OCI-LY1 (cell line): Measurements from ENCODE around the gene ATP2B2.

Experiments
- H2AFZ ChIP-seq: fragments of 200-600 bp; sonication (generic), shearing (Covaris generic); 2 replicates; pipeline ENCODE4 v1.6.0; 2014; ENCODE audit warnings: antibody characterized with exemption, mild to moderate bottlenecking, low read length
- H3F3A ChIP-seq: fragments of 200-600 bp; sonication (generic), shearing (Covaris generic); 2 replicates; pipeline ENCODE4 v1.6.0; 2014; ENCODE audit warnings: mild to moderate bottlenecking, antibody characterized with exemption, low read length, moderate library complexity; ENCODE audit not compliant: insufficient read depth
- H3K27ac ChIP-seq: fragments of 200-600 bp; sonication (generic); 2 replicates; pipeline ENCODE4 v1.5.1; 2014; ENCODE audit warnings: low read length, mixed run types, mild to moderate bottlenecking, low read depth; ENCODE audit not compliant: poor library complexity, severe bottlenecking
- H3K27me3 ChIP-seq: fragments of 200-600 bp; sonication (generic); 2 replicates; pipeline ENCODE4 v1.6.0; 2014; ENCODE audit warnings: antibody characterized with exemption, mild to moderate bottlenecking, low read length, moderate library complexity; ENCODE audit not compliant: insufficient read depth
- H3K36me3 ChIP-seq: fragments of 200-600 bp; sonication (generic); 2 replicates; pipeline ENCODE4 v1.6.1; 2014; ENCODE audit warnings: mild to moderate bottlenecking, antibody characterized with exemption, low read length, moderate library complexity, mixed read lengths; ENCODE audit not compliant: insufficient read depth
- H3K4me1 ChIP-seq: fragments of 200-600 bp; sonication (generic); 2 replicates; pipeline ENCODE4 v1.5.1; 2014; ENCODE audit warnings: mild to moderate bottlenecking, low read length, moderate library complexity; ENCODE audit not compliant: insufficient read depth, severe bottlenecking
- H3K4me2 ChIP-seq: fragments of 200-600 bp; sonication (generic), shearing (Covaris generic); 2 replicates; pipeline ENCODE4 v1.6.1; 2014; ENCODE audit warnings: low read length
- H3K4me3 ChIP-seq: fragments of 200-600 bp; sonication (generic); 2 replicates; pipeline ENCODE4 v1.5.1; 2014; ENCODE audit warnings: low read length, low read depth, mild to moderate bottlenecking, mixed read lengths; ENCODE audit not compliant: poor library complexity, severe bottlenecking
- H3K79me2 ChIP-seq: fragments of 200-600 bp; shearing (Covaris generic); 2 replicates; pipeline ENCODE4 v1.6.1; 2016; ENCODE audit warnings: mixed run types, low read length, mixed read lengths; ENCODE audit not compliant: insufficient read depth
- H3K9ac ChIP-seq: fragments of 200-600 bp; sonication (generic), shearing (Covaris generic); 2 replicates; pipeline ENCODE4 v1.6.1; 2014; ENCODE audit warnings: mild to moderate bottlenecking, low read length, mixed read lengths
- H3K9me2 ChIP-seq: fragments of 200-600 bp; sonication (generic), shearing (Covaris generic); 2 replicates; pipeline ENCODE4 v1.6.1; 2014; ENCODE audit warnings: low read depth, mild to moderate bottlenecking, low read length, mixed read lengths
- H3K9me3 ChIP-seq: fragments of 200-600 bp; shearing (Covaris generic); 2 replicates; pipeline ENCODE4 v1.6.1; 2014; ENCODE audit warnings: low read length, mixed read lengths
- H4K20me1 ChIP-seq: fragments of 200-600 bp; sonication (generic), shearing (Covaris generic); 2 replicates; pipeline ENCODE4 v1.6.0; 2016; ENCODE audit warnings: mild to moderate bottlenecking, low read length; ENCODE audit not compliant: insufficient read depth
- EZH2 ChIP-seq: fragments of 200-600 bp; sonication (generic), shearing (Covaris generic); IDR thresholded peaks from 2 replicates; pipeline ENCODE4 v1.8.0; 2017; ENCODE audit warnings: borderline replicate concordance, mixed run types, mild to moderate bottlenecking, antibody characterized with exemption, low read length, moderate library complexity, mixed read lengths
- TF ChIP-seq, protein P1 (sequence below): fragments of 200-600 bp; sonication (generic), shearing (Covaris generic); IDR thresholded peaks from 2 replicates; pipeline ENCODE4 v1.5.1; 2017; ENCODE audit warnings: mild to moderate bottlenecking, antibody characterized with exemption, low read length, moderate library complexity, mixed read lengths

The ATP2B2 gene

DNA sequence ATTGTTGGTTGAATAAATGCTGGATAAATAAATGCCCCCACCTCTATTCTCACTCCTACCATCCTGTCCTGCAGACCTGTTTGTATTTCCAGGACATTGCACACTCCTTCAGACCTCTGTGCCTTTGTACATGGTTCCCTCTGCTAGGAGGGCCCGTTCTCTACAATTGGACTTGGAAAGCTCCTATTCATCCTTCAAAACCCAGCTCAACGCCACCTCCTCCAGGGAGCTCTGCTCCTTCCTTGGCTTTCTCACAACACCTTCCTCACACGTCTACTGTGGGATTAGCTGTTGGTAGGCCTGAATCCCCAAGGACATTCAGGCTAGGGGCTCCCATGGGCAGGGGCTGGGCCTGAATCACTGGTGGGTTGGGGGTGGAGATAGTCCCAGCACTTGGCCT, 105.8 kb downstream of the ATP2B2 start:
- TF ChIP-seq, protein P1, sequence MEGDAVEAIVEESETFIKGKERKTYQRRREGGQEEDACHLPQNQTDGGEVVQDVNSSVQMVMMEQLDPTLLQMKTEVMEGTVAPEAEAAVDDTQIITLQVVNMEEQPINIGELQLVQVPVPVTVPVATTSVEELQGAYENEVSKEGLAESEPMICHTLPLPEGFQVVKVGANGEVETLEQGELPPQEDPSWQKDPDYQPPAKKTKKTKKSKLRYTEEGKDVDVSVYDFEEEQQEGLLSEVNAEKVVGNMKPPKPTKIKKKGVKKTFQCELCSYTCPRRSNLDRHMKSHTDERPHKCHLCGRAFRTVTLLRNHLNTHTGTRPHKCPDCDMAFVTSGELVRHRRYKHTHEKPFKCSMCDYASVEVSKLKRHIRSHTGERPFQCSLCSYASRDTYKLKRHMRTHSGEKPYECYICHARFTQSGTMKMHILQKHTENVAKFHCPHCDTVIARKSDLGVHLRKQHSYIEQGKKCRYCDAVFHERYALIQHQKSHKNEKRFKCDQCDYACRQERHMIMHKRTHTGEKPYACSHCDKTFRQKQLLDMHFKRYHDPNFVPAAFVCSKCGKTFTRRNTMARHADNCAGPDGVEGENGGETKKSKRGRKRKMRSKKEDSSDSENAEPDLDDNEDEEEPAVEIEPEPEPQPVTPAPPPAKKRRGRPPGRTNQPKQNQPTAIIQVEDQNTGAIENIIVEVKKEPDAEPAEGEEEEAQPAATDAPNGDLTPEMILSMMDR = no peak
- TF ChIP-seq EZH2 = no peak
- no peaks in the 10 kb centered on the region for H4K20me1 ChIP-seq
- no peaks in the 10 kb centered on the region for H3K27me3 ChIP-seq
- H3K4me3 ChIP-seq = no peak overlapping the region
- 0 out of 2 replicates have a peak, but pooled peaks cover 2% of the 10 kb centered on the region for H3F3A ChIP-seq
- H3K36me3 ChIP-seq = no peaks in the 10 kb centered on the region
- no peak overlapping the region for H3K27ac ChIP-seq
- H3K9me2 ChIP-seq = no peaks in the 10 kb centered on the region
- H3K79me2 ChIP-seq = no peaks in the 10 kb centered on the region
- H3K9me3 ChIP-seq = no peaks in the 10 kb centered on the region
- peaks cover 29% of the 10 kb centered on the region for H3K4me1 ChIP-seq
- no peak overlapping the region for H3K4me2 ChIP-seq
- no peak overlapping the region for H3K9ac ChIP-seq
- no peak overlapping the region for H2AFZ ChIP-seq

DNA sequence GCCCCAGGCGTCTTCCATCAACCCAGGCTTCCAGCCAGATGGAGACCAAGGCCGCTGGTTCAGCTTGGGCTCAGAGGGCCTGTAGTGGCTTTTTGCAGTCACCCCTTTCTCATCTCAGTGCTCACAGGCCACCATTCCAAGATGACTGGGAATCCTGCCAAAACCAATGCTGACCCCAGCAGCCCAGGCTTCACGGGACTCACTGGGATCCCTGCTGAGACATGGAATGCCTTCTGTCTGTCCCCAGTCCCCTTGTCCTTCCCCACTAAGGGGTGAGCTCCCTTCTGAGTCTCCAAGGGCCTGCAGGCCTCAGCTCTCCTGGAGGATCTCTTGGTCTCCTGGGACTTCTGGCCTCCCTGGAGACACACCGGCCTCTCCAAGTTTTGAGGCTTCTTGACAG, 107.0 kb downstream of the ATP2B2 start:
- H3K4me2 ChIP-seq = no peak overlapping the region

DNA sequence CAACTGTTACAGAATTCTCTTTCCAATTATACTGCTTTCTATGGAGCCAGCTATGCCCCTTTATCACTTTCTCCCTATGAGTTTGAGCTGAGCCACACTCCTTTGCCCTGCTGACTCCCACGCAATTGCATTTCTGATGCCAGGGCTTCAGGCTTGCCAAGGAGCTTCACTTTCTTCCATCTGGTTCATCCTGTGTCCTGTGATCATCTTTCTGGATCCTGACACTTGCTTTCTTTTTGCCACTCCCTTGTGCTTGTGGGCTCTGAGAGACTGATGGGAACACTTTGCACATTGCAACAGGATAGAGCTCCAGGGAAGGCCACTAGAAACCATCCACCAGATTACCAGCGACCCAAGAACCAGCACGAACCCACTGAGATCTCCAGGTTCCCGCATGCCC, 107.5 kb downstream of the ATP2B2 start:
- H3K27me3 ChIP-seq = no peaks in the 10 kb centered on the region
- no peak overlapping the region for H3K27ac ChIP-seq
- no peaks in the 10 kb centered on the region for H3K79me2 ChIP-seq
- H3K9me3 ChIP-seq = no peaks in the 10 kb centered on the region
- no peaks in the 10 kb centered on the region for H3K36me3 ChIP-seq
- H3K9ac ChIP-seq = no peak overlapping the region
- H3K4me3 ChIP-seq = no peak overlapping the region
- no peaks in the 10 kb centered on the region for H4K20me1 ChIP-seq
- 0 out of 2 replicates have a peak, but pooled peaks cover 2% of the 10 kb centered on the region for H3F3A ChIP-seq
- no peak overlapping the region for H3K4me2 ChIP-seq
- no peaks in the 10 kb centered on the region for H3K9me2 ChIP-seq
- no peak for TF ChIP-seq EZH2
- TF ChIP-seq, protein P1 = no peak
- peaks cover 29% of the 10 kb centered on the region for H3K4me1 ChIP-seq
- no peak overlapping the region for H2AFZ ChIP-seq

More for the DNA sequence above, 107.0 kb downstream of the ATP2B2 start:
- H2AFZ ChIP-seq = no peak overlapping the region
- TF ChIP-seq EZH2 = no peak
- 0 out of 2 replicates have a peak, but pooled peaks cover 2% of the 10 kb centered on the region for H3F3A ChIP-seq
- H3K9me3 ChIP-seq = no peaks in the 10 kb centered on the region
- H3K4me1 ChIP-seq = peaks cover 29% of the 10 kb centered on the region
- no peaks in the 10 kb centered on the region for H3K79me2 ChIP-seq
- H3K9me2 ChIP-seq = no peaks in the 10 kb centered on the region
- H4K20me1 ChIP-seq = no peaks in the 10 kb centered on the region
- H3K36me3 ChIP-seq = no peaks in the 10 kb centered on the region
- H3K9ac ChIP-seq = no peak overlapping the region
- H3K27ac ChIP-seq = no peak overlapping the region
- no peak overlapping the region for H3K4me3 ChIP-seq
- H3K27me3 ChIP-seq = no peaks in the 10 kb centered on the region

DNA sequence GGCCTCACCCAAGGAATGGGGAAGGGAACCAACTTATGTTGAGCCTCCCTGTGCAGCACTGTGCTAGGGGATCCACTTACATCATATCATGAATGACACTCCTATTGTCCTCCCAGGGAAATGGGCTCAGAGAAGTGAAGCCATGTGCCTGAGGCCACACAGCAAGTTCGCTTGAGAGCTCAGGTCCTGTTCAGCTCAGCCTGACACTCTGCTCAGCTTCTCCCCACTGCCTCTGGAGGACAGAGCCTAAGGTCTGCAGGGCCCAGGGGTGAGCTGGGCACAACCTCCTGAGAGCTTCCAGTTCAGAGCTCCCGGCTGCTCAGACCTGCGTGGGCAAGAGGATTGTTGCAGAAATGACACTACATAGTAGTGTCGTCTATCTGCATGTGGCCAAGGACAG, 108.5 kb downstream of the ATP2B2 start:
- no peak overlapping the region; the same call in 1 of the 2 replicates for H3K9ac ChIP-seq
- H3K36me3 ChIP-seq = no peaks in the 10 kb centered on the region
- no peak overlapping the region for H3K4me3 ChIP-seq
- H3K4me1 ChIP-seq = peaks cover 30% of the 10 kb centered on the region
- H3K4me2 ChIP-seq = no peak overlapping the region
- 0 out of 2 replicates have a peak, but pooled peaks cover 2% of the 10 kb centered on the region for H3F3A ChIP-seq
- no peaks in the 10 kb centered on the region for H4K20me1 ChIP-seq
- peak overlapping the region; percentile 80 for H3K27ac ChIP-seq
- no peaks in the 10 kb centered on the region for H3K27me3 ChIP-seq
- H2AFZ ChIP-seq = no peak overlapping the region
- H3K9me2 ChIP-seq = no peaks in the 10 kb centered on the region
- no peaks in the 10 kb centered on the region for H3K9me3 ChIP-seq
- TF ChIP-seq, protein P1 = no peak
- no peak for TF ChIP-seq EZH2
- H3K79me2 ChIP-seq = no peaks in the 10 kb centered on the region
